K562 (cell line): Measurements from ENCODE around the gene PPP1R14C. TPM values are rescaled to one million over a fixed set of nuclear protein-coding genes. Genes with fewer than 3 reads are reported as not detected.

Source experiments
- ARID3B ChIP-seq: fragments of 250-450 bp; sonication (Bioruptor Pico); IDR thresholded peaks from 2 replicates; pipeline ENCODE4 v1.4.0; 2020; ENCODE audit warnings: borderline replicate concordance
- ATF1 ChIP-seq, 2 experiments: fragments of 450-650 bp in 1 of 2; IDR thresholded peaks; 2 replicates each; pipeline ENCODE4 v1.6.1; 2016; ENCODE audit warnings: missing compliant biosample characterization in 1 of 2, missing genetic modification characterization in 1 of 2
- ATF2 ChIP-seq: sonication (generic); formaldehyde crosslinking; IDR thresholded peaks from 2 replicates; pipeline ENCODE4 v1.8.1; 2022; ENCODE audit warnings: missing genetic modification reagents
- BACH1 ChIP-seq: fragments of 200-800 bp; sonication (Bioruptor generic); IDR thresholded peaks from 2 replicates; pipeline ENCODE4 v1.6.1; 2016; ENCODE audit warnings: missing genetic modification characterization, missing compliant biosample characterization
- BRD4 ChIP-seq: fragments of 200-600 bp; sonication (generic); IDR thresholded peaks from 2 replicates; pipeline ENCODE4 v1.6.1; 2017; ENCODE audit warnings: inconsistent platforms
- CBX2 ChIP-seq: fragments of 200-600 bp; sonication (generic); IDR thresholded peaks from one replicate; pipeline ENCODE4 v1.6.1; 2012; ENCODE audit warnings: mild to moderate bottlenecking, low read length, inconsistent platforms; ENCODE audit not compliant: insufficient read depth, poor library complexity, severe bottlenecking
- CBX5 ChIP-seq: IDR thresholded peaks from 2 replicates; pipeline ENCODE4 v1.6.1; 2014; ENCODE audit warnings: low read depth, borderline replicate concordance
- ELF2 ChIP-seq: fragments of 250-450 bp; sonication (Bioruptor Pico); IDR thresholded peaks from 2 replicates; pipeline ENCODE4 v1.5.0; 2021; ENCODE audit warnings: mild to moderate bottlenecking
- ETV6 ChIP-seq, 3 experiments: fragments of 150-350 bp in 1 of 3; sonication (generic) in 1 of 3; formaldehyde crosslinking in 1 of 3; IDR thresholded peaks; 2 replicates each; pipeline versions ENCODE4 v1.6.1 to v1.8.0; 2014 to 2022; ENCODE audit warnings: borderline replicate concordance in 2 of 3, low read depth in 2 of 3, antibody characterized with exemption in 1 of 3, low read length in 1 of 3, mild to moderate bottlenecking in 1 of 3, missing genetic modification reagents in 1 of 3
- PHB2 ChIP-seq: fragments of 450-650 bp; IDR thresholded peaks from 2 replicates; pipeline ENCODE4 v1.6.1; 2017; ENCODE audit warnings: low read depth
- SNIP1 ChIP-seq: fragments of 450-650 bp; IDR thresholded peaks from 2 replicates; pipeline ENCODE4 v1.7.1; 2017; ENCODE audit warnings: low read depth, mild to moderate bottlenecking
- THAP7 ChIP-seq: fragments of 250-450 bp; sonication (Bioruptor Pico); IDR thresholded peaks from 2 replicates; pipeline ENCODE4 v1.5.0; 2021
- THRA ChIP-seq: fragments of 450-650 bp; IDR thresholded peaks from 2 replicates; pipeline ENCODE4 v1.6.1; 2017; ENCODE audit warnings: mild to moderate bottlenecking, moderate library complexity
- TRIM28 ChIP-seq: fragments of 450-650 bp; IDR thresholded peaks from 2 replicates; pipeline ENCODE4 v1.6.1; 2017
- WHSC1 ChIP-seq: IDR thresholded peaks from one replicate; pipeline ENCODE4 v1.6.1; 2012; ENCODE audit warnings: low read length, control low read depth, inconsistent platforms
- XRCC4 ChIP-seq: IDR thresholded peaks from one replicate; pipeline ENCODE4 v1.6.1; 2011; ENCODE audit not compliant: insufficient read depth, insufficient read length; ENCODE audit errors: extremely low read depth
- ZC3H8 ChIP-seq: fragments of 450-650 bp; IDR thresholded peaks from 2 replicates; pipeline ENCODE4 v1.6.1; 2017
- ZKSCAN3 ChIP-seq: fragments of 250-450 bp; sonication (Bioruptor Pico); IDR thresholded peaks from 2 replicates; pipeline ENCODE4 v1.4.0; 2020
- ZNF133 ChIP-seq: fragments of 250-450 bp; sonication (Bioruptor Pico); IDR thresholded peaks from 2 replicates; pipeline ENCODE4 v1.4.0; 2020; ENCODE audit warnings: mild to moderate bottlenecking
- ZNF431 ChIP-seq: sonication (generic); formaldehyde crosslinking; IDR thresholded peaks from 2 replicates; pipeline ENCODE4 v1.8.0; 2022; ENCODE audit warnings: mild to moderate bottlenecking, missing genetic modification reagents
- ZNF444 ChIP-seq: fragments of 250-450 bp; sonication (Bioruptor Pico); IDR thresholded peaks from 2 replicates; pipeline ENCODE4 v1.4.0; 2020; ENCODE audit warnings: mild to moderate bottlenecking, moderate library complexity
- ZNF668 ChIP-seq: fragments of 250-450 bp; sonication (Bioruptor Pico); IDR thresholded peaks from 2 replicates; pipeline ENCODE4 v1.8.0; 2022; ENCODE audit warnings: mild to moderate bottlenecking, inconsistent platforms
- ZNF764 ChIP-seq: fragments of 250-450 bp; sonication (Bioruptor Pico); IDR thresholded peaks from 2 replicates; pipeline ENCODE4 v1.4.0; 2020; ENCODE audit warnings: low read depth, mild to moderate bottlenecking, moderate library complexity
- polyA plus RNA-seq, 8 experiments: library from polyadenylated mRNA; depleted of rRNA in 4 of 8; stranded (reverse) in 5 of 8; unstranded in 3 of 8; fragments of >200 nt; fragmentation: Nextera tagmentation in 2 of 8; fragmentation: Illumina TruSeq in 1 of 8; extraction: Ambion mirVana in 2 of 8; extraction: Trizol in 1 of 8; gene quantifications; 2 replicates each; pipeline versions ENCODE4 v1.2.1 to v1.2.3, GENCODE V29; 2011 to 2014; ENCODE audit warnings: inconsistent platforms in 1 of 8, missing spikeins in 1 of 8
- total RNA-seq, 7 experiments: library from RNA; depleted of rRNA in 6 of 7; stranded (reverse); fragments of >200 nt in 6 of 7; fragmentation: Illumina TruSeq in 2 of 7; extraction: Trizol in 2 of 7; gene quantifications; 2 replicates each; pipeline versions ENCODE4 v1.2.1 to v1.2.3, GENCODE V29; 2011 to 2021; ENCODE audit warnings: low replicate concordance in 1 of 7
- TF ChIP-seq, protein P1 (sequence below): fragments of 250-450 bp; sonication (Bioruptor Pico); IDR thresholded peaks from 2 replicates; pipeline ENCODE4 v1.8.0; 2022; ENCODE audit warnings: moderate library complexity, mild to moderate bottlenecking, inconsistent platforms

The PPP1R14C gene
- total and polyA plus RNA-seq, 9 of the 15 experiments (the other 6 are each of a cell fraction or from before 2014, with no cell fraction given), result 4.5 to 16.6 (median 11.9) TPM

DNA sequence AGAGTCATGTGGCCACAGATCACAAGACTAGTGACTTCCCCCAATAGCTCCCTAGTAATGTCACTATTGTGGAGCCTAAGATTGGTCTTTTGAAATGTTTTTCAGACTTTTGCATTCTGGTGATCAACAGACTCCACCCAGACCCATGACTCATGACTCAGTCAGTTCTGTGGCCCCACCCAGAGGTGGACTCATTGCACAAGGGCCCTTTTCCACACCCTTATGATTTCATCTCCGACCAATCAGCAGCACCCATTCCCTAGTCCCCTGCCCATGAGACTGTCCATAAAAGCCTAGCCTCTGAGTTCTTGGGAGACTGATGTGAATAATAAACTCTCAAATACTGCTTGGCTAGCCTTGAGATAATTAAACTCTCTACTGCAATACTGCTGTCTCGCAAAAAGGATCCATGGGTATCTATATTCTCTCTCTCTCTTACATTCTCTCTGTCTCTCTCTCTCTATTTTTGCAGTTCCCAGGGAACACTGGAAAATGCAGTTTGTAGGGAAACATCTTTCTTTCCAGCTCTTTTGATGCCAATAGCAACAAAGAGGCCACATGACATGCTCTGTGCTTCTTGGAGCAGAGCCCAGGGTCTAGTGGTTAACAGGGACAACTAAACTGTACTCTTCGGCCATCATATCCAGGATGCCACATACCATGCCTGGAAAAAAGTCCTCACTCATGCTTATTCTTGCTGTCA lies 154.6 kb downstream of the PPP1R14C start (continued):
- no peak for TF ChIP-seq THRA
- no peak for TF ChIP-seq ATF2
- TF ChIP-seq PHB2, result no peak
- no peak for TF ChIP-seq ZNF668 (CRISPR knock-in tag)
- TF ChIP-seq, protein P1, sequence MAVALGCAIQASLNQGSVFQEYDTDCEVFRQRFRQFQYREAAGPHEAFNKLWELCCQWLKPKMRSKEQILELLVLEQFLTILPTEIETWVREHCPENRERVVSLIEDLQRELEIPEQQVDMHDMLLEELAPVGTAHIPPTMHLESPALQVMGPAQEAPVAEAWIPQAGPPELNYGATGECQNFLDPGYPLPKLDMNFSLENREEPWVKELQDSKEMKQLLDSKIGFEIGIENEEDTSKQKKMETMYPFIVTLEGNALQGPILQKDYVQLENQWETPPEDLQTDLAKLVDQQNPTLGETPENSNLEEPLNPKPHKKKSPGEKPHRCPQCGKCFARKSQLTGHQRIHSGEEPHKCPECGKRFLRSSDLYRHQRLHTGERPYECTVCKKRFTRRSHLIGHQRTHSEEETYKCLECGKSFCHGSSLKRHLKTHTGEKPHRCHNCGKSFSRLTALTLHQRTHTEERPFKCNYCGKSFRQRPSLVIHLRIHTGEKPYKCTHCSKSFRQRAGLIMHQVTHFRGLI, result no peak
- no peak for TF ChIP-seq ZNF764 (CRISPR knock-in tag)
- peak; percentile 92 for TF ChIP-seq TRIM28
- TF ChIP-seq XRCC4, result no peak
- no peak for TF ChIP-seq SNIP1
- TF ChIP-seq ETV6 (IDR thresholded peaks at IDR 0.05; ENCODE audit: borderline replicate concordance in 1 of 2, low read depth in 2 of 2, low read length in 1 of 2), result no peak
- TF ChIP-seq ETV6 (CRISPR knock-in tag; IDR thresholded peaks at IDR 0.05; ENCODE audit: borderline replicate concordance), result no peak
- no peak for TF ChIP-seq ELF2 (CRISPR knock-in tag)
- no peak for TF ChIP-seq ZNF133 (CRISPR knock-in tag)
- TF ChIP-seq CBX5, result peak; percentile 92
- no peak for TF ChIP-seq ZC3H8
- no peak for TF ChIP-seq CBX2
- no peak for TF ChIP-seq THAP7
- TF ChIP-seq BRD4, result no peak
- TF ChIP-seq ARID3B (CRISPR knock-in tag), result no peak
- TF ChIP-seq WHSC1, result no peak
- no peak for TF ChIP-seq BACH1 (tag)
- TF ChIP-seq ZKSCAN3, result no peak
- no peak for TF ChIP-seq ZNF431 (CRISPR knock-in tag)
- TF ChIP-seq ZNF444 (CRISPR knock-in tag), result no peak
- no peak for TF ChIP-seq ATF1 (CRISPR knock-in tag; IDR thresholded peaks at IDR 0.05)
- peak; percentile 27; the same call in 1 of the 2 replicates for TF ChIP-seq ATF1 (tag; IDR thresholded peaks at IDR 0.05)
